ENCODE measurements around the gene CUX1. TPM values are rescaled to one million over a fixed set of nuclear protein-coding genes. Genes with fewer than 3 reads are reported as not detected.

Gene CUX1
- total and polyA plus RNA-seq, 2 donors (not counting 1 experiment from before 2014, with no cell fraction given), result 22.7 to 38.1 TPM

GRCh38 chr7:102287111-102287980, 469.9 kb downstream of the CUX1 start:
- no peaks in the 10 kb centered on the region for H3K9me3 ChIP-seq (ENCODE audit: control insufficient read depth, insufficient read depth, low read depth, low read length)
- H3K27me3 ChIP-seq (ENCODE audit: control insufficient read depth, insufficient read depth, low read length), result peaks cover 7% of the 10 kb centered on the region
- TF ChIP-seq EZH2 (IDR thresholded peaks at IDR 0.05; ENCODE audit: low read length, missing control alignments) (no peak), CTCF (conservative IDR thresholded peaks at IDR 0.05 in 1 of 2, IDR thresholded peaks at IDR 0.05 in 1 of 2; ENCODE audit: low read depth in 1 of 2, low read length in 2 of 2) (no peak)
- peak overlapping the region; percentile 73 for H2AFZ ChIP-seq (ENCODE audit: low read length)
- no peaks in the 10 kb centered on the region for H3K79me2 ChIP-seq (ENCODE audit: control insufficient read depth, insufficient read depth, low read length)
- peak overlapping the region; percentile 57 to 72 (median 60) for H3K4me3 ChIP-seq (replicated peaks in 1 of 4; ENCODE audit: control extremely low read depth in 1 of 4, insufficient read depth in 1 of 4, low read depth in 3 of 4, low read length in 4 of 4)
- no peaks in the 10 kb centered on the region for H4K20me1 ChIP-seq (ENCODE audit: control insufficient read depth, extremely low read depth, insufficient read depth, low read length)
- H3K36me3 ChIP-seq (ENCODE audit: control insufficient read depth, insufficient read depth, low read length), result no peaks in the 10 kb centered on the region
- DNase-seq (ENCODE audit: low read depth in 2 of 2), result peak in 1 of 2 donors; percentile 12
- H3K4me1 ChIP-seq (ENCODE audit: control insufficient read depth, extremely low read depth, insufficient read depth, low read length), result no peaks in the 10 kb centered on the region
- H3K9ac ChIP-seq (ENCODE audit: insufficient read depth, low read length), result peak overlapping the region; percentile 42
- peak overlapping the region; percentile 90 for H3K4me2 ChIP-seq (ENCODE audit: extremely low read depth, insufficient read depth, low read length)
- no peak overlapping the region for H3K27ac ChIP-seq (ENCODE audit: insufficient read depth, low read length)

GRCh38 chr7:102287981-102288278, 470.5 kb downstream of the CUX1 start:
- Histone ChIP-seq H3K27me3 (ENCODE audit: control insufficient read depth, insufficient read depth, low read length) (peaks cover 10% of the 10 kb centered on the region), H3K4me1 (ENCODE audit: control insufficient read depth, extremely low read depth, insufficient read depth, low read length) (no peaks in the 10 kb centered on the region), H3K4me2 (ENCODE audit: extremely low read depth, insufficient read depth, low read length) (peak overlapping the region; percentile 90), H3K4me3 (replicated peaks in 1 of 4; ENCODE audit: control extremely low read depth in 1 of 4, insufficient read depth in 1 of 4, low read depth in 3 of 4, low read length in 4 of 4) (peak overlapping the region; percentile 57 to 72 (median 60)), H3K79me2 (ENCODE audit: control insufficient read depth, insufficient read depth, low read length) (no peaks in the 10 kb centered on the region), H3K9ac (ENCODE audit: insufficient read depth, low read length) (no peak overlapping the region), H3K36me3 (ENCODE audit: control insufficient read depth, insufficient read depth, low read length) (no peaks in the 10 kb centered on the region), H2AFZ (ENCODE audit: low read length) (no peak overlapping the region), H3K9me3 (ENCODE audit: control insufficient read depth, insufficient read depth, low read depth, low read length) (no peaks in the 10 kb centered on the region), H4K20me1 (ENCODE audit: control insufficient read depth, extremely low read depth, insufficient read depth, low read length) (no peaks in the 10 kb centered on the region), H3K27ac (ENCODE audit: insufficient read depth, low read length) (no peak overlapping the region)
- DNase-seq (ENCODE audit: low read depth in 2 of 2), result no peak
- TF ChIP-seq EZH2 (IDR thresholded peaks at IDR 0.05; ENCODE audit: low read length, missing control alignments), result no peak

- Histone ChIP-seq H3K27me3 (ENCODE audit: control insufficient read depth, insufficient read depth, low read length) (peaks cover 10% of the 10 kb centered on the region), H3K4me2 (ENCODE audit: extremely low read depth, insufficient read depth, low read length) (peak overlapping the region; percentile 90), H3K79me2 (ENCODE audit: control insufficient read depth, insufficient read depth, low read length) (no peaks in the 10 kb centered on the region), H3K9me3 (ENCODE audit: control insufficient read depth, insufficient read depth, low read depth, low read length) (no peaks in the 10 kb centered on the region), H4K20me1 (ENCODE audit: control insufficient read depth, extremely low read depth, insufficient read depth, low read length) (no peaks in the 10 kb centered on the region), H3K9ac (ENCODE audit: insufficient read depth, low read length) (no peak overlapping the region), H3K4me3 (replicated peaks in 1 of 4; ENCODE audit: control extremely low read depth in 1 of 4, insufficient read depth in 1 of 4, low read depth in 3 of 4, low read length in 4 of 4) (no peak overlapping the region), H2AFZ (ENCODE audit: low read length) (no peak overlapping the region), H3K36me3 (ENCODE audit: control insufficient read depth, insufficient read depth, low read length) (no peaks in the 10 kb centered on the region), H3K4me1 (ENCODE audit: control insufficient read depth, extremely low read depth, insufficient read depth, low read length) (no peaks in the 10 kb centered on the region), H3K27ac (ENCODE audit: insufficient read depth, low read length) (no peak overlapping the region)
- peak in 1 of 2 donors; percentile 12 for TF ChIP-seq CTCF (conservative IDR thresholded peaks at IDR 0.05 in 1 of 2, IDR thresholded peaks at IDR 0.05 in 1 of 2; ENCODE audit: low read depth in 1 of 2, low read length in 2 of 2)
- TF ChIP-seq EZH2 (IDR thresholded peaks at IDR 0.05; ENCODE audit: low read length, missing control alignments), result no peak
- DNase-seq (ENCODE audit: low read depth in 2 of 2), result no peak
These were observed 471.0 kb downstream of the CUX1 start for GRCh38 chr7:102288285-102288930.

Data from fibroblast of lung (primary cell).